Activated CD4-positive, alpha-beta T cell treated with anti-CD3 and anti-CD28 coated beads, Interleukin-2, amount 10 ng/mL, durations not matched to agents 7 days and 5 days (primary cell): ENCODE data around the gene IL4R. TPM values are rescaled to one million over a fixed set of nuclear protein-coding genes. Genes with fewer than 3 reads are reported as not detected.

Experiments
- CTCF ChIA-PET: fragments of 350-600 bp; sonication (Branson Sonifier 250); formaldehyde crosslinking; loops from one replicate; lab custom pipeline; 2021; ENCODE audit warnings: antibody characterized with exemption; lab: Charles Lee
- POLR2A ChIA-PET: fragments of 350-600 bp; sonication (Branson Sonifier 250); formaldehyde crosslinking; loops from one replicate; lab custom pipeline; 2021; ENCODE audit warnings: antibody characterized with exemption; lab: Charles Lee
- DNase-seq: peaks from one replicate; pipeline ENCODE4 v3.0.0-alpha.2; 2020
- H3K27ac Mint-ChIP-seq: one replicate; pipeline ENCODE4 v1.8.0; 2021; ENCODE audit warnings: mild to moderate bottlenecking, moderate library complexity, mixed read lengths
- H3K27me3 Mint-ChIP-seq: one replicate; pipeline ENCODE4 v1.8.0; 2021; ENCODE audit warnings: mixed read lengths
- H3K36me3 Mint-ChIP-seq: one replicate; pipeline ENCODE4 v1.8.0; 2021; ENCODE audit warnings: low read depth, mixed read lengths
- H3K4me1 Mint-ChIP-seq: one replicate; pipeline ENCODE4 v1.8.0; 2021; ENCODE audit warnings: mixed read lengths
- H3K4me3 Mint-ChIP-seq: one replicate; pipeline ENCODE4 v1.8.0; 2021; ENCODE audit warnings: mild to moderate bottlenecking, moderate library complexity, mixed read lengths
- H3K9me3 Mint-ChIP-seq: one replicate; pipeline ENCODE4 v1.8.0; 2021; ENCODE audit warnings: mixed read lengths
- total RNA-seq, 2 experiments: library from RNA; stranded (reverse); gene quantifications; one replicate each; pipeline ENCODE4 v1.2.3, GENCODE V29; 2021

IL4R gene
- total RNA-seq, 2 experiments from 2014 or later = 242 to 262 TPM

GRCh38 chr16:27367461-27368357, 53.9 kb downstream of the IL4R start:
- DNase-seq = peak; percentile 90
- Mint-ChIP-seq H3K4me1 (peaks cover 80% of the 10 kb centered on the region), H3K27me3 (no peaks in the 10 kb centered on the region), H3K9me3 (peaks cover 13% of the 10 kb centered on the region), H3K4me3 (peak overlapping the region; percentile 58), H3K36me3 (peaks cover 54% of the 10 kb centered on the region), H3K27ac (peak overlapping the region; percentile 98)
- ChIA-PET CTCF (interaction anchor here (0.5 to 5.7 kb wide), 36 partner anchors 10 to 210 kb away, joined by 3 to 46 read pairs (median 5); partner anchors contain the start of gene KDM8), POLR2A (interaction anchor here (0.9 to 1.3 kb wide), 3 partner anchors 77 to 137 kb away, joined by 3 to 9 read pairs (median 3); no protein-coding TSS in a partner anchor)

GRCh38 chr16:27368358-27368722, 54.6 kb downstream of the IL4R start:
- Mint-ChIP-seq H3K27ac (peak overlapping the region; percentile 98), H3K9me3 (peaks cover 13% of the 10 kb centered on the region), H3K4me3 (peak overlapping the region; percentile 58), H3K4me1 (peaks cover 78% of the 10 kb centered on the region), H3K36me3 (peaks cover 51% of the 10 kb centered on the region), H3K27me3 (no peaks in the 10 kb centered on the region)
- ChIA-PET POLR2A (interaction anchor here (0.9 kb wide), 1 partner anchor 77 kb away, joined by 3 read pairs; no protein-coding TSS in a partner anchor), CTCF (interaction anchor here (0.5 to 5.7 kb wide), 32 partner anchors 9 to 211 kb away, joined by 3 to 46 read pairs (median 5); partner anchors contain the start of gene KDM8)
- no peak for DNase-seq

GRCh38 chr16:27369806-27370205, 56.0 kb downstream of the IL4R start:
- Mint-ChIP-seq H3K4me3 (no peak overlapping the region), H3K27ac (peak overlapping the region; percentile 36), H3K27me3 (no peaks in the 10 kb centered on the region), H3K4me1 (peaks cover 64% of the 10 kb centered on the region), H3K36me3 (peaks cover 36% of the 10 kb centered on the region), H3K9me3 (peaks cover 12% of the 10 kb centered on the region)
- ChIA-PET POLR2A (no interaction called here), CTCF (interaction anchor here (1.0 to 5.7 kb wide), 5 partner anchors 10 to 190 kb away, joined by 3 to 46 read pairs (median 5); partner anchors contain the start of gene KDM8)
- DNase-seq = no peak

- H3K27me3 Mint-ChIP-seq = no peaks in the 10 kb centered on the region
- H3K4me3 Mint-ChIP-seq = no peak overlapping the region
- ChIA-PET CTCF (interaction anchor here (0.8 to 5.7 kb wide), 5 partner anchors 10 to 194 kb away, joined by 3 to 46 read pairs (median 3); partner anchors contain the start of gene KDM8), POLR2A (no interaction called here)
- H3K9me3 Mint-ChIP-seq = peaks cover 12% of the 10 kb centered on the region
- no peak for DNase-seq
- H3K36me3 Mint-ChIP-seq = peaks cover 31% of the 10 kb centered on the region
- no peak overlapping the region for H3K27ac Mint-ChIP-seq
- H3K4me1 Mint-ChIP-seq = peaks cover 58% of the 10 kb centered on the region
Observed at GRCh38 chr16:27370318-27370717, 56.5 kb downstream of the IL4R start.

GRCh38 chr16:27373312-27373711, 59.5 kb downstream of the IL4R start:
- Mint-ChIP-seq H3K36me3 (peaks cover 24% of the 10 kb centered on the region), H3K27ac (no peak overlapping the region), H3K4me1 (peaks cover 48% of the 10 kb centered on the region), H3K27me3 (no peaks in the 10 kb centered on the region), H3K4me3 (no peak overlapping the region), H3K9me3 (peaks cover 12% of the 10 kb centered on the region)
- ChIA-PET POLR2A (no interaction called here), CTCF (interaction anchor here (0.5 to 2.6 kb wide), 5 partner anchors 34 to 762 kb away, joined by 3 to 11 read pairs (median 5); no protein-coding TSS in a partner anchor)
- no peak for DNase-seq

- Mint-ChIP-seq H3K27ac (no peak overlapping the region), H3K9me3 (peaks cover 15% of the 10 kb centered on the region), H3K4me3 (no peak overlapping the region), H3K27me3 (no peaks in the 10 kb centered on the region), H3K4me1 (peaks cover 48% of the 10 kb centered on the region), H3K36me3 (peaks cover 25% of the 10 kb centered on the region)
- ChIA-PET POLR2A (no interaction called here), CTCF (interaction anchor here (0.6 to 2.8 kb wide), 9 partner anchors 9 to 210 kb away, joined by 3 to 12 read pairs (median 6); no protein-coding TSS in a partner anchor)
- peak; percentile 28 for DNase-seq
Observed at GRCh38 chr16:27374221-27374803, 60.5 kb downstream of the IL4R start.

GRCh38 chr16:27374804-27375425, 61.1 kb downstream of the IL4R start:
- no peaks in the 10 kb centered on the region for H3K27me3 Mint-ChIP-seq
- peaks cover 46% of the 10 kb centered on the region for H3K4me1 Mint-ChIP-seq
- CTCF ChIA-PET = interaction anchor here (0.6 to 2.8 kb wide), 10 partner anchors 9 to 209 kb away, joined by 3 to 12 read pairs (median 4); partner anchors contain the start of genes GTF3C1 and KATNIP
- peak; percentile 45 for DNase-seq
- no peak overlapping the region for H3K4me3 Mint-ChIP-seq
- H3K9me3 Mint-ChIP-seq = peaks cover 11% of the 10 kb centered on the region
- H3K36me3 Mint-ChIP-seq = peaks cover 19% of the 10 kb centered on the region
- POLR2A ChIA-PET = interaction anchor here (0.9 kb wide), 1 partner anchor 30 kb away, joined by 6 read pairs; no protein-coding TSS in a partner anchor
- H3K27ac Mint-ChIP-seq = no peak overlapping the region

- H3K4me3 Mint-ChIP-seq = peak overlapping the region; percentile 51
- H3K36me3 Mint-ChIP-seq = peaks cover 6% of the 10 kb centered on the region
- H3K9me3 Mint-ChIP-seq = peaks cover 6% of the 10 kb centered on the region
- H3K27ac Mint-ChIP-seq = peak overlapping the region; percentile 93
- no peaks in the 10 kb centered on the region for H3K27me3 Mint-ChIP-seq
- DNase-seq = peak; percentile 57
- peaks cover 47% of the 10 kb centered on the region for H3K4me1 Mint-ChIP-seq
- CTCF ChIA-PET = interaction anchor here (0.7 to 6.6 kb wide), 9 partner anchors 8 to 198 kb away, joined by 3 to 22 read pairs (median 4); no protein-coding TSS in a partner anchor
- POLR2A ChIA-PET = no interaction called here
Observed at GRCh38 chr16:27377666-27378485, 64.1 kb downstream of the IL4R start.

GRCh38 chr16:27378871-27379481, 65.2 kb downstream of the IL4R start:
- ChIA-PET POLR2A (no interaction called here), CTCF (interaction anchor here (0.7 to 6.6 kb wide), 3 partner anchors 12 to 199 kb away, joined by 3 to 22 read pairs (median 4); no protein-coding TSS in a partner anchor)
- Mint-ChIP-seq H3K27me3 (no peaks in the 10 kb centered on the region), H3K27ac (peak overlapping the region; percentile 84), H3K9me3 (peaks cover 7% of the 10 kb centered on the region), H3K4me3 (peak overlapping the region; percentile 39), H3K4me1 (peaks cover 49% of the 10 kb centered on the region), H3K36me3 (peaks cover 6% of the 10 kb centered on the region)
- peak; percentile 43 for DNase-seq

- POLR2A ChIA-PET = no interaction called here
- no peak overlapping the region for H3K4me3 Mint-ChIP-seq
Observed at GRCh38 chr16:27379919-27380318, 66.1 kb downstream of the IL4R start.

GRCh38 chr16:27381236-27381635, 67.5 kb downstream of the IL4R start:
- peaks cover 16% of the 10 kb centered on the region for H3K36me3 Mint-ChIP-seq
- DNase-seq = no peak
- no peak overlapping the region for H3K27ac Mint-ChIP-seq
- POLR2A ChIA-PET = interaction anchor here (0.5 kb wide), 1 partner anchor 71 kb away, joined by 3 read pairs; no protein-coding TSS in a partner anchor
- H3K4me3 Mint-ChIP-seq = no peak overlapping the region
- no peaks in the 10 kb centered on the region for H3K27me3 Mint-ChIP-seq
- H3K9me3 Mint-ChIP-seq = peaks cover 22% of the 10 kb centered on the region
- CTCF ChIA-PET = interaction anchor here (1.7 to 6.6 kb wide), 2 partner anchors 10 to 13 kb away, joined by 8 to 22 read pairs; no protein-coding TSS in a partner anchor
- peaks cover 54% of the 10 kb centered on the region for H3K4me1 Mint-ChIP-seq

More at GRCh38 chr16:27379919-27380318, 66.1 kb downstream of the IL4R start:
- peaks cover 54% of the 10 kb centered on the region for H3K4me1 Mint-ChIP-seq
- no peaks in the 10 kb centered on the region for H3K27me3 Mint-ChIP-seq
- CTCF ChIA-PET = interaction anchor here (1.2 to 6.6 kb wide), 3 partner anchors 10 to 27 kb away, joined by 3 to 22 read pairs (median 3); no protein-coding TSS in a partner anchor
- H3K36me3 Mint-ChIP-seq = peaks cover 16% of the 10 kb centered on the region
- H3K27ac Mint-ChIP-seq = no peak overlapping the region
- DNase-seq = no peak
- H3K9me3 Mint-ChIP-seq = peaks cover 17% of the 10 kb centered on the region
